ENCODE data around the gene FGD3.
"Not testable (repeated sequence)": the region's sequence is repeated elsewhere in the genome, so short reads cannot be mapped to it uniquely, and the experiment has no call there.

FGD3 gene, protein sequence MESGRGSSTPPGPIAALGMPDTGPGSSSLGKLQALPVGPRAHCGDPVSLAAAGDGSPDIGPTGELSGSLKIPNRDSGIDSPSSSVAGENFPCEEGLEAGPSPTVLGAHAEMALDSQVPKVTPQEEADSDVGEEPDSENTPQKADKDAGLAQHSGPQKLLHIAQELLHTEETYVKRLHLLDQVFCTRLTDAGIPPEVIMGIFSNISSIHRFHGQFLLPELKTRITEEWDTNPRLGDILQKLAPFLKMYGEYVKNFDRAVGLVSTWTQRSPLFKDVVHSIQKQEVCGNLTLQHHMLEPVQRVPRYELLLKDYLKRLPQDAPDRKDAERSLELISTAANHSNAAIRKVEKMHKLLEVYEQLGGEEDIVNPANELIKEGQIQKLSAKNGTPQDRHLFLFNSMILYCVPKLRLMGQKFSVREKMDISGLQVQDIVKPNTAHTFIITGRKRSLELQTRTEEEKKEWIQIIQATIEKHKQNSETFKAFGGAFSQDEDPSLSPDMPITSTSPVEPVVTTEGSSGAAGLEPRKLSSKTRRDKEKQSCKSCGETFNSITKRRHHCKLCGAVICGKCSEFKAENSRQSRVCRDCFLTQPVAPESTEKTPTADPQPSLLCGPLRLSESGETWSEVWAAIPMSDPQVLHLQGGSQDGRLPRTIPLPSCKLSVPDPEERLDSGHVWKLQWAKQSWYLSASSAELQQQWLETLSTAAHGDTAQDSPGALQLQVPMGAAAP

DNA sequence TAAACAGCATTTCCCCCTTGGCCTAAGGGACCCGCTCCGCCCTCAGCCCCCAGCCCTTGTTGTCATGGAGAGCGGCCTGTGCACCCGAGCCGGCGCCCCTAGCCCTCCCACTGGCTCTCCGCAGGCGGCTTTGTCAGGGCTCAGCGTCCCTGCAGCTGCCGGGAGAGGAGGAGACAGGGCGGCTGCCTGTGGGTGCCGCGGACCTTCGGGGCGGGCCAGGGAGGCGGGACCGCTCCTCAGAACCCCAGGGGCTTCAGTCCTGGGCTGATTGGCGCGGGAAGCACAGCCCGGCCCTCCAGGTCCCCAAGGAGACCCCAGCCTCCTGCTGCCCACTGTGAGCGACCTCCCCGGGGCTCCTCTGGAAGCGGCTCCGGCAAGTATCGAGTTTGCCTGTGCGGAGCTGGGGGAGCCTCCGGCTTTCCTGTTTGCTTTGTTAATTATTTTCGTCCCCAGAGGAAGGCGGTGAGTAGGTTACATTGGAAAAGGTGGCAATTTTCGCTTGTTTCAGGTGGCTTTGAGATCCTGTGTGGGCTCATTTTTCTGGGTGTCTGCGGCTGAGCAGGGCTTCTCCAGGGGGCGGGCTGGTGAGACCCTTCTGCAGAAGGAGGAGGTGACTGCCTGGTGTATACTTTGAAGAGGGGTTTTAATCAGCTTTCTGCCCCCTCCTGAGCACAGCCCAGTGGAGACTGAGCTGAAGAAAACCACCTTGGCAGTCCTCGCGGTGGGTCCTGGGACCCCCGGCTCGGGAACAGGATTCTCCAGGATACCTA is at the start of gene FGD3:
TSS of gene FGD3 (plus strand) at position 256 of the 770 bp plus-strand sequence. CDS start 28,734 bp downstream, outside the sequence.
- DNase-seq = peak; percentile 57

DNA sequence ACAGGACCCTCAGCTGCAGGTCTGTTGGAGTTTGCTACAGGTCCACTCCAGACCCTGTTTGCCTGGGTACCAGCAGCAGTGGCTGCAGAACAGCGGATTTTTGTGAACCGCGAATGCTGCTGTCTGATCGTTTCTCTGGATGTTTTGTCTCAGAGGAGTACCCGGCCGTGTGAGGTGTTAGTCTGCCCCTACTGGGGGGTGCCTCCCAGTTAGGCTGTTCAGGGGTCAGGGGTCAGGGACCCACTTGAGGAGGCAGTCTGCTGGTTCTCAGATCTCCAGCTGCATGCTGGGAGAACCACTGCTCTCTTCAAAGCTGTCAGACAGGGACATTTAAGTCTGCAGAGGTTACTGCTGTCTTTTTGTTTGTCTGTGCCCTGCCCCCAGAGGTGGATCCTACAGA is 42.2 kb upstream of the FGD3 start:
- not testable (repeated sequence) for DNase-seq

DNA sequence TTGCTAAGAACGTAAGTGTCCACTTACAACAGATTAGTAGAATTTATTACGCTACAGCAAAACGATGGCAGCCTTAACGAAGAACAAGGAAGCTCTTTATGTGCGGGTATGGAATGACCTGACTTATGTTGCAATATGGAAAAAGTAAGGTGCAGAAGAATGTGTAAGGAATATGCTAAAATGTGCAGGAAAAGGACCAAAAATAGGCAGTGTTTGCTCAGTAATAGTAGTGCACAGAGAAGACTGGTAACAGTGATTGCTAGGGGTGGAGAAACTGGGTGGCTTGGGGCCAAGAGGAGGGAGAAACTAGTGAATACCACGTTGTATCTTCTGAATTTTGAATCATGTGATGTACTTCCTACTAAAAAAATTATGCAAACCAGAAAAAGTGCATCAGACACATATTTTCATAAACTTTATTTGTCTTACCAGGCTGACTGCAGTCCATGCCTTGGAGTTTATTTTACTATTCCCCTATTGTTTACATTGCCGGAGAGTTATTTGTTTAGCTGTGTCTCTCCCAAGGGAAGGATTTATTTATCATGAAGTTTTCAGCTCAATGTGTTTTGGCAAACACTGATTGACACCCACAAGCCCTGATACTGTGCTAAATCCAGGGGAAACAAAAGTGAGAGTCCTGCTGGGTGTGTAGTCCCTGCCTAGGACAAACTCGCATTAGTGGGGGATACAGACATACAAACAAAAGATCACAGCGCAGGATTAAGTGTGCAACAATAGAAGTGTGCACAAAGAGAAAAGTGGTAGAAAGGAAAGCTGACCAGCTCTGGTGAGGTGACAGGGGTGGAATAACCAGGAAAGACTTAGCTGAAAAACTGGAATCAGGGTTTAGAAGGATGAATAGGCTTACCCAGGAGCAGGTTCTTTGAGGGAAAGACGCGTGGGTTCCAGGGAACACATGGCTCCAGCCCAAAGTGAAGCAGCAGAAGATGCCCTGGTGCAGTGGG is 35.5 kb upstream of the FGD3 start:
- peak; percentile 4 for DNase-seq

DNA sequence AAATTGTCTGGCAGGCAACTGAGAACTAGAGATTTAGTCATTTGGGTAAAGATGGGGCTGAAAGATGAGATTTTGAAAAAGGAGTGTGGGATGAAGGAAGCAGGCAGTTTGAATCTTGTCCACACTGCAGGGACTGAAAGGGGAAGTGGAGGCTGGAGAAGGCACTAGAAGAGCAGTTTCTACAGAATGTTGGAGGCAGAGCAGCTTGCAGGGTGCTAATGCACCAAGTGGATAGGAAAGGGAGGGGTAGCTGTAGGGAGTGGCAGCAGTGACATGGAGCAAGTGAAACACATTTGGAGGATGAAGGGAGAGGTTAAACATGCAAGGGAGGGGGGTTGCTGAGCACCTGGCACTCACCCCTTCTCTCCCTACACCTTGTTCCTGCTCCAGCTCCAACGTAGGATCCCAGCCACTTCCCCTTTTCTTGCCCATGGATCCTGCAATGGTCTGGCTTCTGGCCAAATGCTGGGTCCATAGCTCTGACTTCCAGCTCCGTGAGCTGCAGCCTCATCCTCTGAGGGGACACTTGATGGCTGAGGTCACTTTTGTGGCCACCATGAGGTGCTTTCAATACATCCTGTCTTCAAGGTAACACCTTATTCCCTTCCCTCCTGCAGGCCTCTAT is 30.0 kb upstream of the FGD3 start:
- DNase-seq = no peak

DNA sequence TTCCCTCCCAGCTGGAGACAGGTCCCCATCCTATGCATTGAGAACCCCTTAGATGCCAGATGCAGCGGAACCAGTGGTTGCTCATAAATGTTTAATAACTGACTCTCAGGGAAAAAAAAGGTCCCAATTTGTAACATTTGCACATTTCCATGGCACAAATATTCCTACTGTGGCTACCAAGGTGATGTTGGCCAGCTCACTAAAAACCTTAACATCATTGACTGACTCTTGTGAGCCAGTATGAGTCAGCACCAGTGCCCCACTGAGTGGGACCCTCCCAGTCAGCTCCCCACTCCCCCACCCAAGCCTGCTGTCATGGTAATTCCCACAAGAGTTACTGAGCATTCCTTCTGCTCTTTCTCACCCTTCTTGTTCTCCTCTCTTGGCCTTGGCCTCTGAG is 26.9 kb upstream of the FGD3 start:
- no peak for DNase-seq

DNA sequence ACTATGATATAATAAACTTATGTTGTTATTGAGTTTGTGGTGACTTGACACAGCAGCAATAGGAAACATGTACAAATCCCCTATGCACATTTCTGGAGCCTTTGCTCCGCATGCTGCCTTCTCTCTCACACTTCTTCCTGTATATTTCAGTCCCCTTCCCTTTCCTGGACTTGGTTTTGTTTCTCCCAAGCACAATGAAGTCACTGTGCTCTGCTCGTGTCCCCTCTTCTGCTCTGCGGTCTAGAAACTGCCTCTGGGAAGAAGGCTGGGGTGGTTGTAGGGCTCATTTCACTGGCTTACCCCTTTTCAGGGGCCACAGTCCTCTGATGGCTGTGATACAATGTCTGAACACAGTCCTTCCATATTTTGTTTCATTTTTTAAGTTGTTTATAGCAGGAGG is 15.7 kb upstream of the FGD3 start:
- no peak for DNase-seq

DNA sequence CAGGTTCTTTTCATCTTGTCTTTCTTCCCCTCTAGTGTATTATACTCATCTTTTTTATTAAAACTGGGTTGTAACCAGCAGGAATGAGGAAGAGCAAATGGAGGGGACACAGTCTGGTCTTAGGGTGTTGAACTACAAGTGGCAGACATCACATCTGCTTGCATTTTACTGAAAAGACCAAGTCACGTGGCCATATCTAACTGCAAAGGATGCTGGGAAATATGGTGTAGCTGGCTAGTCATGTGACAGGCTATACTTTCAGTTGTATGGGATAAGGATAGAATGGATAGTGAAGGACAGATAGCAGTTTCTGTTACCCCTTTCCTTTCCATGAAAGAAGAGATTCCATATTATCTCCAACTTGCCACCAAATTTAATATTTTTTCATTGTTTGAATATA is 13.0 kb upstream of the FGD3 start:
- no peak for DNase-seq

DNA sequence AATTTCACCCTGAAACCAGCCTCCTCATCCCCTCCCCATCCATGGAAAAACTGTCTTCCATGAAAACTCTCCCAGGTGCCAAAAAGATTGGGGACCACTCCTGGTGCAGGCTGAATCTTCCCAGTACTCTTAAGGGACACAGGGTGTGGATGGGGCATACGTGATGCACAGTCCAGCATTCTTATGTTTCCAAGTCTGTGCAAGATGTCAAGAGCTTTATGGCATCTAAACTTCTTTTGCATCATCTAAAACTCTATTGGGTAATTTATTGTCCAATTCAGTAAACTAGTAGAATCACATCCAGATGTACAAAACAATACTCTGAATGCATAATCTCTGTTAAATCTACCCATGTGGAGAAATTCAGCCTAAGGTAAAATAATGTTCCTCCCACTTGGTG is 9.3 kb upstream of the FGD3 start:
- DNase-seq = no peak

DNA sequence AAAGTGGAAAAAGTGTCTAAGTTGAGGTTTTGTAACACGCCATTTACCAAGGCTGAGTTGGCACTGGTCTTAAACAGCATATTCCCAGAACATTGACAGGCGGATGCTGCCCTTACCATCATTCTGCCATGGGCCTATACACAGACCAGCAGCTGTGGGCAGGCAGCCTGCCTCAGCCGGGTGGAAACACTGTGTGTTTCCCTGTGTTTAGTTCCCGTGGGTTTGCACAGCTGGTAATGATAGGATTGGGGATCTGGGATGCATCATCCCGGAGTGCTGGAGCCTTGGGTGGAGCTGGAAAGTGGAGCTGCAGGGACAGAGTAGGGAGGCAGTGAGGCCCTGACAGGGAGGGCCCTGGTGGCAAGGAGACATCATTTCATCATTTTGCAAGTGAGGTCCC is 5.5 kb upstream of the FGD3 start:
- DNase-seq = no peak

DNA sequence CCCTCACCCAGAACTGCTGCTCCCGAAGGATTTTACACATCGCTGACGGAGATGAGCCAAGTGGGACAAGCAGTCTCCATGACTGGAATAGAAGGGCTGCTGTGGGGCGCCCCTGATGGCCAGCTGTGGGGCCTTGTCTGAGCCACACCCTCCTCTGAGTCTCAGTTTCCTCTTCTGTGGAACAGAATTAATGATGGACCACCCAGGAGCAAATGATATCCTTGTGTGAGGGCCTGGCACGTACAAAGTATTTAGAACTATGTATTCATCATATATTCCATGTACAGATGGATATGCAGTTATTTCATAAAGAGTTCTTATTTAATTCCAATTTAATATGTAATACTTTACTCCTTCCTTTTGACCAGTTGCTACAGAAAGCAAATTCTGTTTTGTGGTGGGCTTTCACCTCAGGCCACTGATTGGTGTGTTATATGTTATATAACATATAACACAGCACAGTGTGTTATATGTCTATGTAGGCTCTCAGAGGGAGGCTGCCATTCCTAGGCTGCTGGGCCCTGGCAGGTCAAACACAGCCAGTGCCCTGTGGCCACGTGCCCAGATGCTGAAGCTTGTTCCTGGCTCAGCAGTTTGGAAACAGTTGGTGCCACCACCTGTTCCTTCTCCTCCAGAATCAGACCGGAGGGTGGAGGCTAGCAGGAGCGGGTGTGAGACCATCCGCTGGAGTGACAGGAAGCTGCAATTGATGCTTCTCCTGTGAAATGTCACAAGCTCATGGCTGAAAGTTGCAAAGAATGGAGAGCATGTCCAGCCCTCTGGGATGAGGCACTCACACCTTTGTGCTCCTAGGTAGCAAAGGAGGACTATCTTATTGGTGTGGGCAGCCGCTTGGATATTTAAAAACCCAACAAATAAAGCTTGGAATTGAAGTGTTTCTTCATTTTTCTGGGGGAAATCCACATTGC is 4.4 kb upstream of the FGD3 start:
- DNase-seq = no peak

DNA sequence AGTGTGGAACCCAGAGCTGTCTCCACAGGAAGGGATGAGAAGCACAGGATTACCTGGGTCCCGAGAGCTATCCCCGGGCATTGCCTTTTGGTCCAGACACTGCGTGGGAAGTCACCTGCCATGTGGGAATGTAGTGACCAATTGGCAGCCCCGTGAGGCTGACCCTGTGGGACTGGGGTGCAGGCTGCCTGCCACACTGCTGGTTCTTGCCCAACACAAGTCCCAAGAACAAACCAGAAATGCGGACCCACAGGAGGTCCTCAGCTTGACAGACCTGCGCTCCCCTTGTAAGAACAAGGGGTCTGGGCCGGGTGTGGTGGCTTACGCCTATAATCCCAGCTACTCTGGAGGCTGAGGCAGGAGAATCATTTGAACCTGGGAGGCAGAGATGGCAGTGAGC is 2.4 kb upstream of the FGD3 start:
- no peak for DNase-seq

DNA sequence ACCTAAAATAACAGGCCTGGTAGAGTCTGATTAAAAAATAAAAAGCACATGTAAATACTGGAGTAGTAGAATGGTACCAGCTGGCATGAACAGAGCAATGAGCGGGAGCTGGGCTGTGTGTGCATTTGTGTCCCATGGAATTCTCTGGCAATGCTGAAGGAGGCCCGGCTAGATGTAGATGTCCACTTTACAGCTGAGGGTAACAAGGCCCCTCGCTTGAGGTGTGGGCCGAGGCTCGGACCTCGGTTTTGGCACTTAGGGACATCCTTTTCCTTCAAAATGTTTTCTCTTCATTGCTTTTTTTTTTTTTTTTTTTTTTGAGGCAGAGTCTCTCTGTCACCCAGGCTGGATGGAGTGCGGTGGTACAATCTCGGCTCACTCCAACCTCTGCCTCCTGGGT is 1.5 kb upstream of the FGD3 start:
- no peak for DNase-seq

DNA sequence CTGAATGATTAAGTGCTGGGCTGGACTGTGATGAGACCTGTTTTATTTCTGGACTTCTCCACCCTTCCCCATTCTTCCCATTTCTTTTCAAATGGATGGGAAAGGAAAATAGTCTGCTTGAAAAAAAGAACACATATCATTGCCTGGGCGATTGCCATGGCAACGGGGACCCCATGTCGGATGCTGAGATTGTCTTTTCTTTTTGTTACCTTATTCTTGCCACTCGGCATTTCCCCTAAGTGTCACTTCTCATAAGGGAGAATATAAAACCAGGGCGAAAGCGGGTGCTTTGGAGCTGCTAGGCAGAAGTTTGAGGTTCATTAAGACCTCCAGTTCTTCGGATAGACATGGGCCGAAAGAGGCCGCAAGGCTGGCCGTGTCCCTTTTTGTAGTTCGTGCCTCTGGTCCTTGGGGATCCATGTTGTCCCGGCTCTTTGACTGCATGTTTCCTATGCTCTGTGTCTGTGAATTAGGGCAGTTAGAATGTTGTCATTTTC is 763 bp downstream of the FGD3 start:
- DNase-seq = no peak

DNA sequence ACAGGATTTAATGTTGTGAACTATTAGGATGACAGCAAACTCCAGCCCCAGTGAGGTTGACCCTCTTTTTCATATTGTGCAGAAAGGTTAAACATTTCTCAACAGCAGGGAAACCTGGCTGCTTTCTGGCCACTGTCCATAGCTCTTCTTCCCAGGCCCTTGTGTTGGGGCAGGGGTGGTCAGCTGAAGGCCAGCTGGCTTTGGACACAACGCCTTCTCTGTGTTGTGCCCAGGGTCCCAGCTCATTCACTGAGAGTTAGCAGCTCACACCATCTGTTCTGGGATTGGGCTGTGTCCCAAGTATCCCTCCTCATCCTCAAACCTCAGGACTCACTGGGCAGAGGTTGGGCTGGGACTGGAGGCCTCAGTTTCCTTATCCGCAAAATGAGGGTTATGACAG is 1.3 kb downstream of the FGD3 start:
- no peak for DNase-seq

DNA sequence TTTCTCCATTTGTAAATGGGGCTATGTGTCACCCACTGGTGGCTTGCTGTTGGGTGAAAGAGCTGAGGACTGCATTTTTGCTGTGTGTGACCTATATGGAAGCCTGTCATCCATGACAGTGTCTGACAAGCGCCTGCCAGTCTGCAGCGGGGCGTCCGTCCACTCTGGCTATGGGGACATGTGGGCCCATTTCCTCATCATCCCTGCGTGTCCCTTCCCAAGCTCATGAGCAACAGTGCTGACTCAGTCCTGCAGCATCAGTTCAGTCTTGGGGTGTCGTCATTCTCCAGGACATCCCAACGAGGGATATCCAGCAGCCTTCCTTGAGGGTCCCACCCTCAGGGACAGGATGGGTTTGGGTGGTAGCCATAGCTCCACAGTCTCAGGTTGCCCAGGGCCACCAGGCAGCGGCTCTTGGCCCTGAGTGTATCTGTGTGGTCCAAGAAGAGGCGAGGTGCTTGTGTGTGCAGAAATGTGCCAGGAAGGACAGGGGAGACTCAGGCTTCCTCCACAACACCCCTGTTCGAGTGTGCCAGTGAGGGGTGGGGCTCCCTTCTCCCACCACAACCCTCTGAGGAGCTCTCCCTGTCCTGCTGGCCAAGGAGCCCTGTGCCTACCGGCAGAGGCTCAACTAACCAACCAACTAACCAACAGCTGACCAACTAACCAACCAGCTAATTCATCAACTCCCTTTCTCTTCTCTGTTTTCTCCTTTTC is 2.1 kb downstream of the FGD3 start:
- DNase-seq = no peak

DNA sequence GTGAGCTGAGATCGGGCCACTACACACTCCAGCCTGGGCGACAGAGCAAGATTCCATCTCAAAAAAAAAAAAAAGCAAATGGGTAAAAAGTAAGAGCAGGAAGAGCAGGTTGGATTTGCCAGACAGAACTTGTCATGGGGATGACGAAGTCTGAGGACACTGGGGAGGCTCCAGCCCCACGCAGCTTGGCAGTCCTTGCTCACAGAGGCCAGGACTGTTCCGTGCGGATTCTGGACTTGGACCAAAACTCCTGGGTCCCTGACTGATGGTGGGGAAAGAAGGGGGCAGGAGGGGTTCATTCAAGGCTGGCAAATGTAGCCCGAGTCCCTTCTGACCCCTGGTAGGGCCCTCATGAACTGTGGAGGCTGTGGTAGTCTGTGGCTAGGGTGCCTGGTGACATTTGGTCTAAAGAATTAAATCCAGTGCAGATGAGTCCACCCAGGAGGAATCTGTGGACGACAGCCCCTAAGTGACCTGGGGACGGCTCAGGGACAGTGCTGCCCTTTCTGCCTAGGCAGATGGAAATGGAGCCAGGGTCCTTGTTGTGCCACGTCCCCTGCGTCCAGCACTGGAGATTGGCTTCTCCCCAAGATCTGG is 3.1 kb downstream of the FGD3 start:
- no peak for DNase-seq

DNA sequence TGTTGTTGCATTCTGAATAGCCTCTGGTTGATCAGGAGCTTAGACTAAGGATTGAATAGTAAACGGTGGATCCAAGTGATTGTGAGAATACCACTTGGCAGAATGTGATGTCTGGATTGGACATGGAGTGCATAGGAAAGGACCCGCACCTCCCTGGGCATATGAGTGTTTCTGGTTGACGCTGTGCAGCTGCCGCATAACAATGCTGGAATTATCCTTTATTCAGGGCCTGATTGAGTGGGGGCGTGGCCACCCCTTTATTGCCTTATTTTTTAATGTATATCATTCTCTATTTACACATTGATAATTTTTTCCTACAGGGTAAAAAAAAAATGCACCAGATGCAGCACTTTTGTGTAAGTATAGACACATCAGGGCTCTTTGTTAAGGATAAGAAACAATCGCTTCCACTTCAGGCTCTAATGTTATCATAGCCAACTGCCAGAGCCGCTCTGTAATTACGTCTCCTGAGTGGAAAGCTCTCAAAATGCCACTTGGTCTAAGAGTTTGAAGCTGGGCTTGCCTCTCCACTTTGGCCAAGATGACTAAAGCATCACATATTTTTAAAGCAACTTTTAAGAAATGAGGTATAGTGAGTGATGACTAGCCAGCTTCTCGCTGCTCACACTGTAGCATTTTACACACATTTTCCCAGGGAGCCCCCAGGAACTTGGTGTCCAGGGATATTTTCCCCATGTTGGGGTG is 5.7 kb downstream of the FGD3 start:
- DNase-seq = peak; percentile 60

DNA sequence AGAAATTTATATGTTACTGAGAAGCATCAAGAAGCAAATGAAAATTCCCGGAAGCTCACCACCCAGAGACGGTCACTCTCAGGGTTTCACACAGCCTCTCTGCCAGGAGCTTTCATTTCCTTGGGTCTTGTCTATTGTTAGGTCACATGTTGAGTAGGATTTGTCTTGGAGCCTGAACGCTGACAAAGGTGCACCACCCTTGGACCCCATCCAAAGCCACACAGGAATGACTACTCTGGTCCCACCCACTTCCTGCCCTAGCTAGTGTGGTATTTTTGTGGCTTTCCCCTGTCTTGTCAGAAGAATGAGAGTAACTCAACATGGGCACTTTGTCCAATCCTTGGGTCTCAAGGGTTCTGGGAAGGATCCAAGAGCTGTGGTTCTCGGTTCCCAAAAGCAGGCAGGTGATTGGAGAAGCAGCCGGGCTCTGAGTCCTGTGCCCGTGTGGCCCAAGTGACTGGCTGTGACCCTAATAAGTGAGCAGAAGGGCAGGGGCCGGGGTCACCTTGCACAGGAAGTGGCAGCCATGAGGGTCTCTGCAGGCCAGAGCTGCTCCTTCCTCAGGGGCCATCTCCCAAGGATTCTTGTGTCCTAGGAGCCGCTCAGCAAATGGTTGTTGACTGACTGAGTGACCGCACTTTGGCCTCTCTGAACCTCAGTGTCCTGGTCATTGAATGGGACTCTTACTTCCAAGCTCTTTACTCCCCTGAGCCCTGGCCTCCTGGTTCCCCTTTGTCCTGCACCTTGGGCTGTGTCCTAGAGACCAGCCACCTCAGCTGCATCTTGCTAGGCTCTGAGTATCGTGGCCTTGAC is 6.9 kb downstream of the FGD3 start:
- peak; percentile 30 for DNase-seq
